Measurements from ENCODE around the gene FREY1. TPM values are rescaled to one million over a fixed set of nuclear protein-coding genes. Genes with fewer than 3 reads are reported as not detected.
A peak's percentile ranks its signal among the peaks of the same experiment; 100 is the strongest.

The FREY1 gene
- total and polyA plus RNA-seq, 2 of the 8 experiments (the other 6 are each of a cell fraction or from before 2014, with no cell fraction given), result 0.32 to 1.1 TPM

DNA sequence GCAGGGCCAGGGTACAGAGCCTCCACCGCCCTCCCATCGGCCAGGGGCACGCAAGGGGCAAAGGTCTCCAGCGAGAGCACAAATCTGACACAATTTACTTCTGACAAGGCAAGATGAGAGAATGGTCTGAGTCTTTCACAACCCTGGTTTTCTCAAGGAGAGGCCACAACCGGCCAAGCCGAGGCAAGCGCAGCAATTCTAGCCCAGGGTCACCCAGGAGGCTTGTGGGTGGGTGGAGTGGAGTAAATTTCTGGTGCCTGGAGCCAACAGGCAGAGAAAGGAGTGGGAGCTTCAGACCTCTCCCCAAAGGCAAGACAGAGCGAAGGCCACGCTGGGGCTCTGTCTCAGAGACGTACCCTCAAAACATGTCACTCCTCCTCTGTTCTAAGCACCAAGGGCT, 24.7 kb upstream of the FREY1 start:
- 0 out of 2 replicates have a peak overlapping the region, but pooled peaks have one; percentile 24 for H2BK5ac ChIP-seq (ENCODE audit: low read depth, low read length)
- TF ChIP-seq FOSL1 (IDR thresholded peaks at IDR 0.05; ENCODE audit: insufficient read depth, low read depth, low read length), result no peak
- no peak for TF ChIP-seq KDM5A (IDR thresholded peaks at IDR 0.05; ENCODE audit: low read length)
- no peak for TF ChIP-seq HDAC2 (IDR thresholded peaks at IDR 0.05; ENCODE audit: borderline replicate concordance in 1 of 2, low read depth in 2 of 2, low read length in 2 of 2)
- TF ChIP-seq ASH2L (IDR thresholded peaks at IDR 0.05; ENCODE audit: low read length), result no peak
- no peak for TF ChIP-seq PHF8 (conservative IDR thresholded peaks at IDR 0.05; ENCODE audit: low read depth, low read length)
- TF ChIP-seq RBBP5 (IDR thresholded peaks at IDR 0.05; ENCODE audit: borderline replicate concordance, low read depth, low read length), result no peak
- TF ChIP-seq TAF1 (IDR thresholded peaks at IDR 0.05; ENCODE audit: low read depth, low read length), result no peak
- TF ChIP-seq RAD21 (IDR thresholded peaks at IDR 0.05 in 1 of 2, conservative IDR thresholded peaks at IDR 0.05 in 1 of 2; ENCODE audit: low read depth in 2 of 2, low read length in 2 of 2), result no peak
- TF ChIP-seq, protein P1, sequence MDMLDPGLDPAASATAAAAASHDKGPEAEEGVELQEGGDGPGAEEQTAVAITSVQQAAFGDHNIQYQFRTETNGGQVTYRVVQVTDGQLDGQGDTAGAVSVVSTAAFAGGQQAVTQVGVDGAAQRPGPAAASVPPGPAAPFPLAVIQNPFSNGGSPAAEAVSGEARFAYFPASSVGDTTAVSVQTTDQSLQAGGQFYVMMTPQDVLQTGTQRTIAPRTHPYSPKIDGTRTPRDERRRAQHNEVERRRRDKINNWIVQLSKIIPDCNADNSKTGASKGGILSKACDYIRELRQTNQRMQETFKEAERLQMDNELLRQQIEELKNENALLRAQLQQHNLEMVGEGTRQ (IDR thresholded peaks at IDR 0.05; ENCODE audit: low read length), result no peak
- TF ChIP-seq BCL11A (IDR thresholded peaks at IDR 0.05; ENCODE audit: low read depth in 2 of 2, low read length in 2 of 2), result no peak
- no peak overlapping the region for H3K27ac ChIP-seq (ENCODE audit: low read depth, low read length)
- 86% methylated on average over 10 of the region's 10 CpGs; no CpG with 5 or more reads in 1 of the 2 experiments for WGBS, 2 experiments (ENCODE audit: extremely low coverage in 1 of 2, insufficient coverage in 1 of 2, insufficient read length in 1 of 2, insufficient replicate concordance in 2 of 2, low coverage in 1 of 2, low lambda C conversion rate in 2 of 2, missing lambda C conversion rate in 1 of 2)
- no peak overlapping the region for H3K14ac ChIP-seq (ENCODE audit: insufficient read length)
- H4K5ac ChIP-seq (ENCODE audit: insufficient read length, low read depth, low read length), result no peak overlapping the region
- no peak overlapping the region for H4K8ac ChIP-seq (ENCODE audit: extremely low read depth, insufficient read depth, low read length)
- H3K23me2 ChIP-seq (ENCODE audit: low read depth, low read length), result no peaks in the 10 kb centered on the region
- H2BK20ac ChIP-seq (ENCODE audit: low read length), result no peak overlapping the region
- FAIRE-seq, result no peak
- H3K4ac ChIP-seq (replicated peaks; ENCODE audit: insufficient read length, low read depth, low read length), result no peak overlapping the region
- H3K79me2 ChIP-seq (ENCODE audit: control insufficient read depth in 1 of 2, insufficient read depth in 2 of 2, low read length in 2 of 2), result no peaks in the 10 kb centered on the region
- H2BK12ac ChIP-seq (ENCODE audit: low read depth, low read length), result no peak overlapping the region
- H3K18ac ChIP-seq (ENCODE audit: extremely low read depth, low read length), result no peak overlapping the region
- H3K56ac ChIP-seq (replicated peaks; ENCODE audit: insufficient read length, low read depth, low read length), result no peak overlapping the region
- no peak overlapping the region for H2AFZ ChIP-seq (ENCODE audit: low read length)
- no peak overlapping the region for H2BK120ac ChIP-seq (replicated peaks; ENCODE audit: low read depth, low read length)
- peaks cover 0 to 5% of the 10 kb centered on the region in 2 experiments for H4K20me1 ChIP-seq (replicated peaks in 1 of 2; ENCODE audit: control insufficient read depth in 1 of 2, insufficient read depth in 2 of 2, low read length in 2 of 2)
- no peaks in the 10 kb centered on the region for H3K4me1 ChIP-seq (replicated peaks in 1 of 4; ENCODE audit: control insufficient read depth in 3 of 4, insufficient read depth in 4 of 4, low read length in 3 of 4)
- ChIA-PET CTCF (ENCODE audit: partially characterized antibody) (interaction anchor here (0.6 to 1.8 kb wide), 4 partner anchors 33 to 74 kb away, joined by 3 to 11 read pairs (median 4); no protein-coding TSS in a partner anchor), POLR2A (ENCODE audit: partially characterized antibody) (interaction anchor here (0.6 to 13.6 kb wide), 6 partner anchors 8 to 135 kb away, joined by 3 to 115 read pairs (median 4); partner anchors contain the start of genes LARGE2 and PEX16)
- no peak overlapping the region for H3K4me2 ChIP-seq (ENCODE audit: insufficient read depth in 1 of 2, low read depth in 2 of 2, low read length in 2 of 2)
- no peak overlapping the region for H4K91ac ChIP-seq (replicated peaks; ENCODE audit: insufficient read length, low read length)
- no peak overlapping the region for H2AK5ac ChIP-seq (ENCODE audit: low read depth, low read length)
- peaks cover 9 to 44% (median 28%) of the 10 kb centered on the region in 4 experiments for H3K36me3 ChIP-seq (ENCODE audit: control insufficient read depth in 2 of 4, insufficient read depth in 4 of 4, low read length in 3 of 4)
- no peak overlapping the region for H3K23ac ChIP-seq (ENCODE audit: insufficient read length)
- no peak overlapping the region for H3K9ac ChIP-seq (replicated peaks in 1 of 4; ENCODE audit: extremely low read depth in 1 of 4, low read depth in 3 of 4, low read length in 3 of 4)
- peaks cover 2% of the 10 kb centered on the region; the same call in 1 of the 2 replicates for H3K79me1 ChIP-seq (ENCODE audit: low read depth, low read length)
- DNase-seq (ENCODE audit: low read depth in 1 of 2, low spot score in 2 of 2), result no peak
- no peak overlapping the region for H2BK15ac ChIP-seq (ENCODE audit: low read length)
- H3K9me3 ChIP-seq (ENCODE audit: insufficient read depth in 2 of 2, low read depth in 1 of 2, low read length in 1 of 2), result no peaks in the 10 kb centered on the region
- no peak overlapping the region for H3K4me3 ChIP-seq (ENCODE audit: extremely low read depth in 1 of 4, insufficient read depth in 2 of 4, low read depth in 3 of 4, low read length in 4 of 4)
- H3K27me3 ChIP-seq (replicated peaks in 1 of 4; ENCODE audit: control insufficient read depth in 3 of 4, extremely low read depth in 1 of 4, insufficient read depth in 3 of 4, low read length in 3 of 4), result no peaks in the 10 kb centered on the region
